ENCODE measurements around the gene DPRX.
"Not testable (repeated sequence)": the region's sequence is repeated elsewhere in the genome, so short reads cannot be mapped to it uniquely, and the experiment has no call there.

The DPRX gene

GRCh38 chr19:53649746-53650593 is 18.2 kb downstream of the DPRX start:
- Histone ChIP-seq H3K4me1 (ENCODE audit: control insufficient read depth, insufficient read depth, low read length) (no peaks in the 10 kb centered on the region), H3K27me3 (ENCODE audit: control insufficient read depth, insufficient read depth, low read length) (no peaks in the 10 kb centered on the region), H3K9ac (ENCODE audit: low read length) (no peak overlapping the region), H3K36me3 (ENCODE audit: control insufficient read depth, insufficient read depth, low read length) (no peaks in the 10 kb centered on the region), H3K4me3 (ENCODE audit: low read length) (no peak overlapping the region), H3K9me3 (ENCODE audit: control insufficient read depth, low read length) (no peaks in the 10 kb centered on the region)

- H3K4me3 ChIP-seq (ENCODE audit: low read length): no peak overlapping the region
- no peaks in the 10 kb centered on the region for H3K36me3 ChIP-seq (ENCODE audit: control insufficient read depth, insufficient read depth, low read length)
- no peaks in the 10 kb centered on the region for H3K4me1 ChIP-seq (ENCODE audit: control insufficient read depth, insufficient read depth, low read length)
- H3K27me3 ChIP-seq (ENCODE audit: control insufficient read depth, insufficient read depth, low read length): no peaks in the 10 kb centered on the region
- no peak overlapping the region for H3K9ac ChIP-seq (ENCODE audit: low read length)
- no peaks in the 10 kb centered on the region for H3K9me3 ChIP-seq (ENCODE audit: control insufficient read depth, low read length)
Measured at GRCh38 chr19:53652476-53652875, 20.7 kb downstream of the DPRX start.

GRCh38 chr19:53655042-53655665 is 23.4 kb downstream of the DPRX start:
- no peaks in the 10 kb centered on the region for H3K4me1 ChIP-seq (ENCODE audit: control insufficient read depth, insufficient read depth, low read length)
- no peak overlapping the region for H3K9ac ChIP-seq (ENCODE audit: low read length)
- no peaks in the 10 kb centered on the region for H3K36me3 ChIP-seq (ENCODE audit: control insufficient read depth, insufficient read depth, low read length)
- no peaks in the 10 kb centered on the region for H3K27me3 ChIP-seq (ENCODE audit: control insufficient read depth, insufficient read depth, low read length)
- no peak overlapping the region for H3K4me3 ChIP-seq (ENCODE audit: low read length)
- H3K9me3 ChIP-seq (ENCODE audit: control insufficient read depth, low read length): no peaks in the 10 kb centered on the region

GRCh38 chr19:53657330-53657729 is 25.5 kb downstream of the DPRX start:
- no peaks in the 10 kb centered on the region for H3K27me3 ChIP-seq (ENCODE audit: control insufficient read depth, insufficient read depth, low read length)
- H3K9ac ChIP-seq (ENCODE audit: low read length): no peak overlapping the region
- H3K4me1 ChIP-seq (ENCODE audit: control insufficient read depth, insufficient read depth, low read length): no peaks in the 10 kb centered on the region
- no peaks in the 10 kb centered on the region for H3K36me3 ChIP-seq (ENCODE audit: control insufficient read depth, insufficient read depth, low read length)
- no peaks in the 10 kb centered on the region for H3K9me3 ChIP-seq (ENCODE audit: control insufficient read depth, low read length)
- H3K4me3 ChIP-seq (ENCODE audit: low read length): no peak overlapping the region

GRCh38 chr19:53657778-53658177 is 26.0 kb downstream of the DPRX start:
- no peaks in the 10 kb centered on the region for H3K27me3 ChIP-seq (ENCODE audit: control insufficient read depth, insufficient read depth, low read length)
- no peaks in the 10 kb centered on the region for H3K4me1 ChIP-seq (ENCODE audit: control insufficient read depth, insufficient read depth, low read length)
- no peaks in the 10 kb centered on the region for H3K9me3 ChIP-seq (ENCODE audit: control insufficient read depth, low read length)
- no peak overlapping the region for H3K4me3 ChIP-seq (ENCODE audit: low read length)
- no peaks in the 10 kb centered on the region for H3K36me3 ChIP-seq (ENCODE audit: control insufficient read depth, insufficient read depth, low read length)
- H3K9ac ChIP-seq (ENCODE audit: low read length): no peak overlapping the region

- Histone ChIP-seq H3K4me1 (ENCODE audit: control insufficient read depth, insufficient read depth, low read length) (no peaks in the 10 kb centered on the region), H3K27me3 (ENCODE audit: control insufficient read depth, insufficient read depth, low read length) (no peaks in the 10 kb centered on the region), H3K9me3 (ENCODE audit: control insufficient read depth, low read length) (no peaks in the 10 kb centered on the region), H3K4me3 (ENCODE audit: low read length) (no peak overlapping the region), H3K9ac (ENCODE audit: low read length) (no peak overlapping the region), H3K36me3 (ENCODE audit: control insufficient read depth, insufficient read depth, low read length) (no peaks in the 10 kb centered on the region)
Measured at GRCh38 chr19:53659292-53659691, 27.5 kb downstream of the DPRX start.

- no peaks in the 10 kb centered on the region for H3K4me1 ChIP-seq (ENCODE audit: control insufficient read depth, insufficient read depth, low read length)
- no peaks in the 10 kb centered on the region for H3K27me3 ChIP-seq (ENCODE audit: control insufficient read depth, insufficient read depth, low read length)
- no peak overlapping the region for H3K9ac ChIP-seq (ENCODE audit: low read length)
- no peaks in the 10 kb centered on the region for H3K9me3 ChIP-seq (ENCODE audit: control insufficient read depth, low read length)
- H3K36me3 ChIP-seq (ENCODE audit: control insufficient read depth, insufficient read depth, low read length): no peaks in the 10 kb centered on the region
- H3K4me3 ChIP-seq (ENCODE audit: low read length): no peak overlapping the region
Measured at GRCh38 chr19:53660584-53660983, 28.8 kb downstream of the DPRX start.

- Histone ChIP-seq H3K4me1 (ENCODE audit: control insufficient read depth, insufficient read depth, low read length) (no peaks in the 10 kb centered on the region), H3K27me3 (ENCODE audit: control insufficient read depth, insufficient read depth, low read length) (no peaks in the 10 kb centered on the region), H3K9ac (ENCODE audit: low read length) (no peak overlapping the region), H3K4me3 (ENCODE audit: low read length) (no peak overlapping the region), H3K9me3 (ENCODE audit: control insufficient read depth, low read length) (no peaks in the 10 kb centered on the region), H3K36me3 (ENCODE audit: control insufficient read depth, insufficient read depth, low read length) (no peaks in the 10 kb centered on the region)
Measured at GRCh38 chr19:53662209-53662608, 30.4 kb downstream of the DPRX start.

- Histone ChIP-seq H3K4me3 (ENCODE audit: low read length) (no peak overlapping the region), H3K27me3 (ENCODE audit: control insufficient read depth, insufficient read depth, low read length) (no peaks in the 10 kb centered on the region), H3K9me3 (ENCODE audit: control insufficient read depth, low read length) (no peaks in the 10 kb centered on the region), H3K9ac (ENCODE audit: low read length) (no peak overlapping the region), H3K36me3 (ENCODE audit: control insufficient read depth, insufficient read depth, low read length) (no peaks in the 10 kb centered on the region), H3K4me1 (ENCODE audit: control insufficient read depth, insufficient read depth, low read length) (no peaks in the 10 kb centered on the region)
Measured at GRCh38 chr19:53664152-53664551, 32.4 kb downstream of the DPRX start.

- Histone ChIP-seq H3K4me3 (ENCODE audit: low read length) (no peak overlapping the region), H3K27me3 (ENCODE audit: control insufficient read depth, insufficient read depth, low read length) (no peaks in the 10 kb centered on the region), H3K36me3 (ENCODE audit: control insufficient read depth, insufficient read depth, low read length) (no peaks in the 10 kb centered on the region), H3K9ac (ENCODE audit: low read length) (no peak overlapping the region), H3K9me3 (ENCODE audit: control insufficient read depth, low read length) (no peaks in the 10 kb centered on the region), H3K4me1 (ENCODE audit: control insufficient read depth, insufficient read depth, low read length) (no peaks in the 10 kb centered on the region)
Measured at GRCh38 chr19:53664760-53665159, 33.0 kb downstream of the DPRX start.

- not testable (repeated sequence) for H3K4me1 ChIP-seq (ENCODE audit: control insufficient read depth, insufficient read depth, low read length); H3K4me3 ChIP-seq (ENCODE audit: low read length); H3K9ac ChIP-seq (ENCODE audit: low read length); H3K36me3 ChIP-seq (ENCODE audit: control insufficient read depth, insufficient read depth, low read length); H3K27me3 ChIP-seq (ENCODE audit: control insufficient read depth, insufficient read depth, low read length); H3K9me3 ChIP-seq (ENCODE audit: control insufficient read depth, low read length)
Measured at GRCh38 chr19:53666331-53666730, 34.5 kb downstream of the DPRX start.

GRCh38 chr19:53668804-53669203 is 37.0 kb downstream of the DPRX start:
- not testable (repeated sequence) for H3K4me3 ChIP-seq (ENCODE audit: low read length); H3K36me3 ChIP-seq (ENCODE audit: control insufficient read depth, insufficient read depth, low read length); H3K4me1 ChIP-seq (ENCODE audit: control insufficient read depth, insufficient read depth, low read length); H3K9ac ChIP-seq (ENCODE audit: low read length); H3K27me3 ChIP-seq (ENCODE audit: control insufficient read depth, insufficient read depth, low read length); H3K9me3 ChIP-seq (ENCODE audit: control insufficient read depth, low read length)

Data from mucosa of stomach (tissue), 1 donor.